ENCODE data around the gene CR2. TPM values are rescaled to one million over a fixed set of nuclear protein-coding genes. Genes with fewer than 3 reads are reported as not detected.

Gene CR2
- polyA plus RNA-seq, 1 donor from 2014 or later: not detected

DNA sequence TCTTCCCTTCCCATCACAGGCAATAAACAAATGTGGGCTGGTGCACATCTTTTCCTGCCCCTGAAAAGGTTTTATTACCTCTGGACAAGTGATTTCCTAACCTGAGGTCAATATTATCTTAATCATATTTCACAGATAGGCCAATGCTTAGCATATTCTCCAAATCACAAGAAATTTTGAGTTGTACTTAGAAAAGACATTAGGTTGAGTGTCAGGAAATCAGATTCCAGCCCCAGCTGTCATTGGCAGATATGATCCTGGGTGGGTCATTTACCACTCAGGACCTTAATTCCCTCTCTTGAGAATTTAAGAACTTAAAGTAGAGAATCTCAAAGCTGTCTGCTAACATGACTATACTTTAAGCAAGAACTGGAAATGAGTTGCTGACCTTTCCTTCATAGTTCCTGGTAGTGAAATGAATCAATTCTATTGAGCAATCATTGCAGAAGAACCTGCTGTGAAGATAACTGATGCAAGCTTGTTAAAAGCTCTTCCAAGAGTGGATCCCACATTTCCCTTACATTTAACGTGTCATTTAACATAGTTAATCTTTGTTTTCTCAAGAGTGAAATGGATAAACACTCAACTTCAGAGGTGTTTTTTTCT, 46.4 kb upstream of the CR2 start:
- H3K9me2 ChIP-seq (ENCODE audit: insufficient read depth, low read length): no peaks in the 10 kb centered on the region
- no peak overlapping the region for H3K4me3 ChIP-seq (ENCODE audit: low read length)
- H3K27ac ChIP-seq (ENCODE audit: low read length): no peak overlapping the region
- TF ChIP-seq EP300 (conservative IDR thresholded peaks at IDR 0.05; ENCODE audit: poor library complexity, severe bottlenecking) (no peak), TAF1 (IDR thresholded peaks at IDR 0.05; ENCODE audit: low read depth) (no peak), MXI1 (conservative IDR thresholded peaks at IDR 0.05; ENCODE audit: poor library complexity, severe bottlenecking) (no peak), POLR2AphosphoS5 (IDR thresholded peaks at IDR 0.05) (no peak), EZH2 (IDR thresholded peaks at IDR 0.05; ENCODE audit: borderline replicate concordance, insufficient read depth, low read length, poor library complexity, severe bottlenecking) (no peak), SMC3 (conservative IDR thresholded peaks at IDR 0.05; ENCODE audit: poor library complexity) (no peak), RAD21 (conservative IDR thresholded peaks at IDR 0.05) (no peak)
- TF ChIP-seq, protein P1, sequence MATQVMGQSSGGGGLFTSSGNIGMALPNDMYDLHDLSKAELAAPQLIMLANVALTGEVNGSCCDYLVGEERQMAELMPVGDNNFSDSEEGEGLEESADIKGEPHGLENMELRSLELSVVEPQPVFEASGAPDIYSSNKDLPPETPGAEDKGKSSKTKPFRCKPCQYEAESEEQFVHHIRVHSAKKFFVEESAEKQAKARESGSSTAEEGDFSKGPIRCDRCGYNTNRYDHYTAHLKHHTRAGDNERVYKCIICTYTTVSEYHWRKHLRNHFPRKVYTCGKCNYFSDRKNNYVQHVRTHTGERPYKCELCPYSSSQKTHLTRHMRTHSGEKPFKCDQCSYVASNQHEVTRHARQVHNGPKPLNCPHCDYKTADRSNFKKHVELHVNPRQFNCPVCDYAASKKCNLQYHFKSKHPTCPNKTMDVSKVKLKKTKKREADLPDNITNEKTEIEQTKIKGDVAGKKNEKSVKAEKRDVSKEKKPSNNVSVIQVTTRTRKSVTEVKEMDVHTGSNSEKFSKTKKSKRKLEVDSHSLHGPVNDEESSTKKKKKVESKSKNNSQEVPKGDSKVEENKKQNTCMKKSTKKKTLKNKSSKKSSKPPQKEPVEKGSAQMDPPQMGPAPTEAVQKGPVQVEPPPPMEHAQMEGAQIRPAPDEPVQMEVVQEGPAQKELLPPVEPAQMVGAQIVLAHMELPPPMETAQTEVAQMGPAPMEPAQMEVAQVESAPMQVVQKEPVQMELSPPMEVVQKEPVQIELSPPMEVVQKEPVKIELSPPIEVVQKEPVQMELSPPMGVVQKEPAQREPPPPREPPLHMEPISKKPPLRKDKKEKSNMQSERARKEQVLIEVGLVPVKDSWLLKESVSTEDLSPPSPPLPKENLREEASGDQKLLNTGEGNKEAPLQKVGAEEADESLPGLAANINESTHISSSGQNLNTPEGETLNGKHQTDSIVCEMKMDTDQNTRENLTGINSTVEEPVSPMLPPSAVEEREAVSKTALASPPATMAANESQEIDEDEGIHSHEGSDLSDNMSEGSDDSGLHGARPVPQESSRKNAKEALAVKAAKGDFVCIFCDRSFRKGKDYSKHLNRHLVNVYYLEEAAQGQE (IDR thresholded peaks at IDR 0.05; ENCODE audit: borderline replicate concordance): no peak
- TF ChIP-seq, protein P2, sequence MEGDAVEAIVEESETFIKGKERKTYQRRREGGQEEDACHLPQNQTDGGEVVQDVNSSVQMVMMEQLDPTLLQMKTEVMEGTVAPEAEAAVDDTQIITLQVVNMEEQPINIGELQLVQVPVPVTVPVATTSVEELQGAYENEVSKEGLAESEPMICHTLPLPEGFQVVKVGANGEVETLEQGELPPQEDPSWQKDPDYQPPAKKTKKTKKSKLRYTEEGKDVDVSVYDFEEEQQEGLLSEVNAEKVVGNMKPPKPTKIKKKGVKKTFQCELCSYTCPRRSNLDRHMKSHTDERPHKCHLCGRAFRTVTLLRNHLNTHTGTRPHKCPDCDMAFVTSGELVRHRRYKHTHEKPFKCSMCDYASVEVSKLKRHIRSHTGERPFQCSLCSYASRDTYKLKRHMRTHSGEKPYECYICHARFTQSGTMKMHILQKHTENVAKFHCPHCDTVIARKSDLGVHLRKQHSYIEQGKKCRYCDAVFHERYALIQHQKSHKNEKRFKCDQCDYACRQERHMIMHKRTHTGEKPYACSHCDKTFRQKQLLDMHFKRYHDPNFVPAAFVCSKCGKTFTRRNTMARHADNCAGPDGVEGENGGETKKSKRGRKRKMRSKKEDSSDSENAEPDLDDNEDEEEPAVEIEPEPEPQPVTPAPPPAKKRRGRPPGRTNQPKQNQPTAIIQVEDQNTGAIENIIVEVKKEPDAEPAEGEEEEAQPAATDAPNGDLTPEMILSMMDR (IDR thresholded peaks at IDR 0.05; ENCODE audit: poor library complexity, severe bottlenecking): no peak
- no peaks in the 10 kb centered on the region for H4K20me1 ChIP-seq (ENCODE audit: insufficient read depth)
- H2AFZ ChIP-seq (ENCODE audit: low read depth, low read length): no peak overlapping the region
- H3K79me2 ChIP-seq (replicated peaks; ENCODE audit: insufficient read depth, low read length): no peaks in the 10 kb centered on the region
- no peak overlapping the region for H3K9ac ChIP-seq (ENCODE audit: low read length)
- H3K36me3 ChIP-seq (ENCODE audit: insufficient read depth, low read length): no peaks in the 10 kb centered on the region
- H3K27me3 ChIP-seq (ENCODE audit: insufficient read depth, low read depth, low read length): no peaks in the 10 kb centered on the region
- no peaks in the 10 kb centered on the region for H3F3A ChIP-seq (ENCODE audit: insufficient read depth, low read length, poor library complexity, severe bottlenecking)
- H3K4me2 ChIP-seq (ENCODE audit: low read length): no peak overlapping the region
- no peaks in the 10 kb centered on the region for H3K9me3 ChIP-seq (ENCODE audit: low read length)

DNA sequence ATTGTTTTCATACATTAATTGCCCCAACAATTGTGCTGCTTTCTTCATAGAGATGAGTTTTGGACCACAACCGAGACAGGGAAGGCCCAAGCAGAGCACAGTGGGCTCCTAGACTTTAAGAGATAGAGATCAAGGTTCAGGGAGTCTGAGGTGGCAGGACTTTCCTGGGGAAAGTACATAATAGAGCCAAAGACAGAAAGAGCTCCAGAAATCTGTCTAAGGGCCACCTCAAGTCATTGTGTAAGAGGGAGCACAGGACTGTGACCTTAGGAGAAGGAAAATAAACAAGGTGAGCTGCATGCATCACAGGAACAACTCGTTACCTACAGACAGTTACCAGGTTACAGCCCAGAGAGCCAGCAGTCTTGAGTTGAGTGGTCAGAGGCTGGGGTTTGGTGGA, 41.3 kb upstream of the CR2 start:
- TF ChIP-seq, protein P2 (IDR thresholded peaks at IDR 0.05; ENCODE audit: poor library complexity, severe bottlenecking): no peak
- TF ChIP-seq TAF1 (IDR thresholded peaks at IDR 0.05; ENCODE audit: low read depth) (no peak), RAD21 (conservative IDR thresholded peaks at IDR 0.05) (no peak), SMC3 (conservative IDR thresholded peaks at IDR 0.05; ENCODE audit: poor library complexity) (no peak), POLR2AphosphoS5 (IDR thresholded peaks at IDR 0.05) (no peak), EZH2 (IDR thresholded peaks at IDR 0.05; ENCODE audit: borderline replicate concordance, insufficient read depth, low read length, poor library complexity, severe bottlenecking) (no peak), EP300 (conservative IDR thresholded peaks at IDR 0.05; ENCODE audit: poor library complexity, severe bottlenecking) (no peak), MXI1 (conservative IDR thresholded peaks at IDR 0.05; ENCODE audit: poor library complexity, severe bottlenecking) (no peak)
- TF ChIP-seq, protein P1 (IDR thresholded peaks at IDR 0.05; ENCODE audit: borderline replicate concordance): no peak
- Histone ChIP-seq H3K36me3 (ENCODE audit: insufficient read depth, low read length) (no peaks in the 10 kb centered on the region), H4K20me1 (ENCODE audit: insufficient read depth) (no peaks in the 10 kb centered on the region), H3K9ac (ENCODE audit: low read length) (no peak overlapping the region), H3K79me2 (replicated peaks; ENCODE audit: insufficient read depth, low read length) (no peaks in the 10 kb centered on the region), H3K9me2 (ENCODE audit: insufficient read depth, low read length) (no peaks in the 10 kb centered on the region), H3K9me3 (ENCODE audit: low read length) (no peaks in the 10 kb centered on the region), H3K4me2 (ENCODE audit: low read length) (no peak overlapping the region), H3K27ac (ENCODE audit: low read length) (no peak overlapping the region), H3K27me3 (ENCODE audit: insufficient read depth, low read depth, low read length) (no peaks in the 10 kb centered on the region), H3K4me3 (ENCODE audit: low read length) (no peak overlapping the region), H2AFZ (ENCODE audit: low read depth, low read length) (no peak overlapping the region), H3F3A (ENCODE audit: insufficient read depth, low read length, poor library complexity, severe bottlenecking) (no peaks in the 10 kb centered on the region)

Data from neural cell (in vitro differentiated cells).